Measurements from ENCODE around the gene CSNK1G3.
A peak's percentile ranks its signal among the peaks of the same experiment; 100 is the strongest.
"Not testable (repeated sequence)": the region's sequence is repeated elsewhere in the genome, so short reads cannot be mapped to it uniquely, and the experiment has no call there.

CSNK1G3 gene

GRCh38 chr5:123511648-123512605 is at the start of gene CSNK1G3:
Gene CSNK1G3 (plus strand): TSS chr5:123512177. CDS start chr5:123545664, 33,487 bp downstream.
- peak; percentile 98 for DNase-seq (ENCODE audit: low read depth)

- DNase-seq (ENCODE audit: low read depth) = not testable (repeated sequence)
Observed at GRCh38 chr5:123466839-123467238, 45.1 kb upstream of the CSNK1G3 start.

DNA sequence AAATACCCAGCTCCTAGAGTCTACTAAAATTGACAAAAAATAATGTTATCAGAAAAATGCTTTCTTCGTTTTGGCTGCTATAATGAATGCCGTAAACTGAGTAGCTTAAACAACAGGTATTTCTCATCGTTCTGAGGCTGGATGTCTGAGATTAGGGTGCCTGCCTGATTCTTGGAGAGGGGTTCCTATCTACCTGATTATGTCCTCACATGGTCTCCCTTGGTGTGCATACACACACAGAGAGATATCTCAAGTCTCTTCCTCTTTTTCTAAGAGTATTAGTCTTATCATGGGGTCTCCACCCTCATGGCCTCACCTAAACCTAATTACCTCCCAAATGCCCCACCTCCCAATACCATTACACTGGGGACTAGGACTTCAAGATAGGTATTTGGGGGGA is 40.6 kb upstream of the CSNK1G3 start:
- DNase-seq (ENCODE audit: low read depth) = no peak

- no peak for DNase-seq (ENCODE audit: low read depth)
Observed at GRCh38 chr5:123472150-123472924, 39.6 kb upstream of the CSNK1G3 start.

GRCh38 chr5:123474228-123474627 is 37.7 kb upstream of the CSNK1G3 start:
- DNase-seq (ENCODE audit: low read depth) = no peak

GRCh38 chr5:123476731-123477130 is 35.2 kb upstream of the CSNK1G3 start:
- DNase-seq (ENCODE audit: low read depth) = no peak

DNA sequence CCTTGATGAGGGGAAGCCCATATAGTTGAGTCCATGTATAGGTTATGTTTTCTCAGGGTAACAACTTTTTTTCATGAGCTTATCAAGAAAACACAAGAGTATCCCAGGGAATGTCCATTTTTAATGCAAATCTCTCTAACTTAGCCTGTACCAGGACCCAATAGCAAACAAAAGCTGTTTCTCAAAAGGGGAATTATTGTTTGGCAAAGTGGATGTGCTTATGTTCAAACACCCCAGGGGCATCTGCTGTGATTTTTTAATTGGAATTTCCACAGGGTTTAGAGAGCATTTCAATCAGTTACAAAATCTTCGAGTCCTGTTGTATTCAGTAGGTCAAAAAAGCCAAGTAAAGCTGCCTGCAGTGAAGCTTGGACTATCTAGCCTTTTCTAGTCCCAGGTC is 33.4 kb upstream of the CSNK1G3 start:
- DNase-seq (ENCODE audit: low read depth) = no peak

DNA sequence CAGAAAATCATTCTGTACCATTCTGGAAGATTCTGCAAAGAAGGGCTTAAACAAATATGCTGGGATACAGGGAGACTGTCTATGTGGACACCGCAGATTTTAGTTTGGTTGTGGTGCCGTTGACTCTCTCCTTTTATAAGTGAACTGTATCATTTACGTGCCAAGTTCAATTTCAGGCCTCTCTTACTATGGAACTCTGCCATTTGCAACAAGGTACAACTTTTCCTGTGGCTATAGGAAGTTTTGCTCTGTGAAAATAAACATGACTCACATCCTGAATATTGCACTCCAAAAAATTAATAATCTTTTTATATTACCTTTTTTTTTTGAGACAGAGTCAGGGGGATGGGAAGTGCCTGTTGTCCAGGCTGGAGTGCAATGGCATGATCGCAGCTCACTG is 29.7 kb upstream of the CSNK1G3 start:
- DNase-seq (ENCODE audit: low read depth) = peak; percentile 39

DNA sequence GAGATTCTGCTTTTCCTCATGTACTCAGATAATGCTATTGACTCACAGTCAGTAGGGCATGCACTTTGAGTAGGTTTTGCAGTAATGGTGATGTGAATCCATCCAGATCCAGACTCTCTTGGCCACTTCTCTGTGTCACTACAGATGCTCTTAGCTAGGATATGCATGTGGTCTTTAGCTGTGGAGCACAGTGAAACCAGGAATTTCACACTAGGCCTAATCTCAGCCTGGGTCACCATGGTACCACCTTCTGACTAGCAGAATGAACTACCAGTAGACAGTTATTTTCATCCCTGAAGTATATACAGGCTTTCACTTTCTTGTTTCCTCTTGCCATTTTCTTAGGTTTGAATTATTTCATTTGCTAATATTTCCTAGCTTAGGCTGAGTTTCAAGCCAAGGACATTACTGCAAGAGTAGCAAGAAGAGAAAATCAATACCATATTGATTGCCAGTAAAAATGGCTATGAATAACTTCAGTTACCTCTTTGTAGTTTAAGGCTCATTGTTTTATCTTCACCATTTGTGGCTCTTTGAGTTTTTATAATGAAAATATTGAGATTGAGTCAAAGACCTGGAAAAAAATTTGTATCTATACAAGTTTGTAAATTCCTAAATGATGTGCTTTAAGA is 28.4 kb upstream of the CSNK1G3 start:
- DNase-seq (ENCODE audit: low read depth) = no peak

DNA sequence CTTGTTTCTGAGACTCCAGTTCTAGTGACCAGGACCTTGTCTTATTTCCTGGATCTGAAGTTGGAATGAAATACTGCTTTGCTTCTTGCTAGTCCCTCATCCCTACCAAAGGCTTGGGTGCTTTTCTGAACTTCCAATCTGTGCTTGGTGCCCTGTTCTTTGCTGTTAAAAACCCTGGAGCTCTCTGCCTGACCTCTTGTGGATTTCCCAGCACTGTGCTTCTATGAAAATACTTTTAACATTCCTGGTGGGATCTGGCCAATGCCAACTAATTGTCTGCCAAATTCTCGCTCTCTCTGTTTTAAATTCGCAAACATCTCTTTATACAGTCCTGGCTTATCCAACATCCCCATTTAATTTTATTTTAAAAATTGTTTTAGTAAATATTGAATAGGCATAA is 26.7 kb upstream of the CSNK1G3 start:
- no peak for DNase-seq (ENCODE audit: low read depth)

DNA sequence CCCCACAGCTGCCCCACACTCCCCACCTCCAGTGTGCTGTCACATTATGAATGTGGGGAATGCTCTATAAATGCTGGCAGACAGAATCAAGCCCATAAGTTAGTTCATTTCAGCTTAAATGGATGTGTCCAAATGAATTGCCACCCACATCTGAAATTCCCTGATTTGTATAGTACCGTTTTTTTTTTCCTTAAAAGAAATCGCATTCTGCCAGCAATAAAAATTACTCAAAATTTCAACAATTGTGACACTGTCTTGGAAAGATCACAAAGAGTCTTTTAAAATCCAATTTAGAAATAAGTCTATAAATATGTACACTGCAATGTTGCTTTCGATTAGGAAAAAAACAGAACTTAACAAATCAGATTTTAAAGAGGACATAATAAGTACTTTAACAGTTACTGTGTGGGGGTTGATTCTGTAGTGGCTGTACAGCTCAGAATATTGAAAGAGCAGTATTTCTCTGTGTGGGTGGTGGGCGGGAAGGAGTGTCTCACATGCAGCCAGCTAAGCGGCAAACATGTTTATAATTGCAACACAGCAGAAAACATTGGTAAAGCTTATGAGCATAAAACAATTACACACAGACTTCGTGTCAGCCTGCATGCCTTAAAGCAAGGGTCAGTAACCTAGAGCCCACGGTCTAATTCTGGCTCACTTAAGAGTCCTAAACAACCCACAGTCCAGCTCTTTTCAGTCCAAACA is 24.9 kb upstream of the CSNK1G3 start:
- DNase-seq (ENCODE audit: low read depth) = peak; percentile 61

- no peak for DNase-seq (ENCODE audit: low read depth)
Observed at GRCh38 chr5:123490974-123491373, 21.0 kb upstream of the CSNK1G3 start.

GRCh38 chr5:123495211-123495610 is 16.8 kb upstream of the CSNK1G3 start:
- not testable (repeated sequence) for DNase-seq (ENCODE audit: low read depth)

DNA sequence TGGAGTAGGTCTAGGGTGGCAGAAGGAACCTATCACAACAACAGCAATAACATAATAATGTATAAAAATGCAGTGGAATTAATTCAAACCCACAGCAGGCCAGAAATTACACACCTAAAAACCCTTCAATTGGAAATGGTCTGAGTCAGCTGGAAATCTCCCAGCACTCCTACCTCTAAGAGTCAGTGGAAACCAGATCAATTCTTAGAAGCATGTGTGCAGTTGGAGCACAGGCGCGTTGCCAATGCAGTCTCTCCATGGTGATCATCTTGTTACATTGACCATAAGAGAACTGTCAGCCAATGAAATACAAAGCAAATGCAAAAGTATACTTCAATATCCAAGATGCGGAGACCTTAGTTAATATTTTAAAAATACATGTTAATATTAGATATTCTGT is 15.1 kb upstream of the CSNK1G3 start:
- peak; percentile 63 for DNase-seq (ENCODE audit: low read depth)

DNA sequence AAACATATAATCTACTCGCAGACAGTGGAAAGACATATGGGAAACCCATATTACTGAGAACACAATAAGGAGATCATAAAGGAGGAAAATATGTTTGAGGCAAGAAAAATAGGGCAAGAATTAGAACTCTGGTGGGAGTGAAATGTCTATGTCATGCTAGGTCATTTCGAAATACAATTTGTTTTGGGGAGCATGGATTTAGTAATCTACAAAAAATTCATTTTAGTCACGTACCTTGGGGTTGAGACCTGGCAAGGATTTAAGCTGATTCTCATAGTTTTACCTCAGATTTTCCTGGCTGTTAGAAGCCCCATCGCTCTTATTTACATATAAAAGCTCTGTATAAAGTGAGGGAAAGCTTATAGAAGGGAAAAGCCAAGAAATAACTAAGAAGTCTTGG is 11.5 kb upstream of the CSNK1G3 start:
- no peak for DNase-seq (ENCODE audit: low read depth)

DNA sequence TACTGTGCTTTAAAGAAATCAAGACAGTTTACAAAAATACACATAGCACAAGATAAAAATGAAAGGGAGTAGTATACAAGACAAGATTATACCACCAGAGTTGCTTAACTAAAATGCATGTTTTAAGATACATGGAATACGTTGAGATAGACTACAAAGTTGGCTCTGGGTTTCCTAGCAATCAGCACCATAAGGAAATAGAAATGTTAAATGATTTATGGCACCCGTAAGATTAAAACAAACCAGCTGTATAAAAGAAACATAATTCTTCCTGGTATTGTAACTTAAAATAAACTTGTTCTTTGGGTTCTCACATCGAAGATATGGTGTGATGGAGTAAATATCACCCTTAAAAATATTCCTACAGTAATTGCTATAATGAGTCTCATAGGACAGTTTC is 9.9 kb upstream of the CSNK1G3 start:
- DNase-seq (ENCODE audit: low read depth) = no peak

DNA sequence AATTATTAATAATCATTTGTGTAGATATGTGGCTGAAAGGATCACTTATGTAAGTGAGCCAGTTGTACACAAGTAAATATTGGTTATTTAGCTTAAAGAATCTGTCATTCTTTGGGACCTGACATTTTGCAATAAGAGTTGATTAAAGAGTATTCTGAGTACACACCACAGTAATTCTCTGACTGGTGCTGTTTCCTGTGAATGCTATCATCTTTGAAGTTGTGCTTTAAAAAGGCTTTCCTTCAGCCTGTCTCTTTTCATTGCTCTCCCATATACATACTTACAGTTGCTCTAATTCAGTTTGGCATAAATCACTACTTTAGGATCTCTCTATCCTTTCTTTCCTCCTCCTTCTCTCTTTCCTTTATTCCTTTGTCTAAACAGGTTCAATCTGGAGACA is 8.7 kb upstream of the CSNK1G3 start:
- no peak for DNase-seq (ENCODE audit: low read depth)

DNA sequence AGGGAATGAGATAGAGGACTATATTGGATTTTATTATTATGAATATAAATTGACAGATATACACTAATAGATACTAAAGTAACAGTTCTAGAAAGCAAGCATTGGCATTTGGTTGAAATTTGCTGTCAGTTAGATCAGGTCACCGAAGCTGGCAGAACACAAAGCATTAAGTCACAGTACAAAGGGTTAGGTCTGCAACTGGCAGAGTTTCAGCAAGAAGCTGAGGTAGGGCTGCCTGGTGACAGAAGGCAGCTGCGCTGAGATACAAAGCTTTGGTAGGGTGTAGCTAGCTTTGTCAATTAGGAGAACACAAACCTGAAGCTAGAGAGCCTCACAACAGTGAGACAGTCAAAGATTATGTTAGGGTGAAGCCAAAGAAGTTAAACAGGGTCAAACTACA is 6.3 kb upstream of the CSNK1G3 start:
- DNase-seq (ENCODE audit: low read depth) = no peak

- DNase-seq (ENCODE audit: low read depth) = no peak
Observed at GRCh38 chr5:123508441-123508840, 3.5 kb upstream of the CSNK1G3 start.

GRCh38 chr5:123511290-123511647 is 708 bp upstream of the CSNK1G3 start:
- DNase-seq (ENCODE audit: low read depth) = peak; percentile 82

DNA sequence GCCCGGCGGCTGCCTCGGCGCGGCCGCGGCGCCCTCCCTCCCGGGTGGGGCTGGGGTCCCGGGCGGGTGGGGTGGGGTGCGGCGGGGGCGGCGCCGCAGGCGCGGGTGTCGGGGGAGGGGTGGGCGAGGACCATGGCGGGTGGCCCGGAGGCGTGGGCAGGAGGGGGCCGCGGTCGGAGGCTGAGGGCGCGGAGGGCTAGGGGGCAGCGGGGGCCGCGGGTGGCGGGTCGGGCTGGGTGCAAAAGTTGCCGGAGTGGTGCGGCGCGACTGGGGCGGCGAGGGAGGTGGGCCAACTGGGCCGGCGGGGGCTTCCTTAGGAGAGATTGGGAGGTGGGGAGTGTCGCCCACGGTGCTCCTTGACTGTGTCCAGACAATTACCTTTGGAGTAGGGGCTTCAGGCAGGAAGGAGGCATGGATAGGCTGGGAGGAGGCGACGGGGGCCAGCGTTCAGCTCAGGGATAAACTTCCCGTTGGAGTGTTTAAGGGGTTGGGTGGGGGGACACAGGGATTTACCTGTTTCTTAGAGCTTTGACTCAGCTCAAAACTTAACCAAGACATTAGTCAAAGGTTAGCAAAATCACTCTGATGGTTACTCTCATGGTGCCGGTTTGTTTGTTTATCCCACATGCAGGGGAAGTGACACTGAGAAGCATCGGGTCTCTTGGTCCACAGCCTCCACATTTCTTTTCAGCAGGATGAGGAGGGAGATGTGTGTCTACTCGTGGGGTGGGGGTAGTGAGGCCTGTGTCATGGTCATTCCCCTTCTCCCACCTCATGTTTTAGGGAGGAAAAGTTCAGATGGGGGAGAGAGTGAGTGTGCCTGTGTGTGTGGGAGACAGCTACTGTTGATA is 859 bp downstream of the CSNK1G3 start:
- peak; percentile 30 for DNase-seq (ENCODE audit: low read depth)

Measured in iris pigment epithelial cell (primary cell).